ENCODE results near the gene ACTRT3.

DNA sequence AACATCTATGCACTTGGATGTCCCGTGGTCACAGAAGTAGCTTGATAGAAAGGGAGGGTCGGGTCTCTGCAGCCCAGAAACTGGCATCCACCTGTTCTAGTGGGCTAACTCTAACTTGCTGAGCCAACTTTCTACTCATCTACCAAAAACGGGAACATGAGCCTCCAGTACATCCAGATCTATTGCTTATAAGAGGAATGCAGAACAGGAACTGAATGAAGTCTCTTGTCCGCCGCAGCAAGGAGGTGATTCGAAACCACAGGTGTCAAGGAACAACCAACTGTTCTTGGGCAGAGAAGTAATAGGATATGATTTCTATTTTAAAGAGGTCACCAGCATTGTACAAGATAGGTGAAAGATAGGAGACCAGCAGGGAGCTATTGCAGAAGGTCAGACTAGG is 22.4 kb downstream of the ACTRT3 start:
- TF ChIP-seq, protein P1, sequence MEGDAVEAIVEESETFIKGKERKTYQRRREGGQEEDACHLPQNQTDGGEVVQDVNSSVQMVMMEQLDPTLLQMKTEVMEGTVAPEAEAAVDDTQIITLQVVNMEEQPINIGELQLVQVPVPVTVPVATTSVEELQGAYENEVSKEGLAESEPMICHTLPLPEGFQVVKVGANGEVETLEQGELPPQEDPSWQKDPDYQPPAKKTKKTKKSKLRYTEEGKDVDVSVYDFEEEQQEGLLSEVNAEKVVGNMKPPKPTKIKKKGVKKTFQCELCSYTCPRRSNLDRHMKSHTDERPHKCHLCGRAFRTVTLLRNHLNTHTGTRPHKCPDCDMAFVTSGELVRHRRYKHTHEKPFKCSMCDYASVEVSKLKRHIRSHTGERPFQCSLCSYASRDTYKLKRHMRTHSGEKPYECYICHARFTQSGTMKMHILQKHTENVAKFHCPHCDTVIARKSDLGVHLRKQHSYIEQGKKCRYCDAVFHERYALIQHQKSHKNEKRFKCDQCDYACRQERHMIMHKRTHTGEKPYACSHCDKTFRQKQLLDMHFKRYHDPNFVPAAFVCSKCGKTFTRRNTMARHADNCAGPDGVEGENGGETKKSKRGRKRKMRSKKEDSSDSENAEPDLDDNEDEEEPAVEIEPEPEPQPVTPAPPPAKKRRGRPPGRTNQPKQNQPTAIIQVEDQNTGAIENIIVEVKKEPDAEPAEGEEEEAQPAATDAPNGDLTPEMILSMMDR (IDR thresholded peaks at IDR 0.05) = no peak
- no peak for TF ChIP-seq POLR2A (IDR thresholded peaks at IDR 0.05)
- no peak for TF ChIP-seq POLR2AphosphoS5 (IDR thresholded peaks at IDR 0.05)

Measured in prostate gland (tissue), 2 donors.